MM.1S (cell line): Measurements from ENCODE around the gene DNLZ.

Experiments used
- EZH2 ChIP-seq: fragments of 300-600 bp; sonication (generic); optimal IDR thresholded peaks from 2 replicates; pipeline ENCODE3; 2017; ENCODE audit warnings: low read depth, mild to moderate bottlenecking, antibody characterized with exemption, low read length, mixed read lengths
- TF ChIP-seq, protein P1 (sequence below): fragments of 300-600 bp; sonication (generic); IDR thresholded peaks from 2 replicates; pipeline ENCODE4 v1.5.1; 2016; ENCODE audit warnings: antibody characterized with exemption, low read length, mixed read lengths

- TF ChIP-seq, protein P1, sequence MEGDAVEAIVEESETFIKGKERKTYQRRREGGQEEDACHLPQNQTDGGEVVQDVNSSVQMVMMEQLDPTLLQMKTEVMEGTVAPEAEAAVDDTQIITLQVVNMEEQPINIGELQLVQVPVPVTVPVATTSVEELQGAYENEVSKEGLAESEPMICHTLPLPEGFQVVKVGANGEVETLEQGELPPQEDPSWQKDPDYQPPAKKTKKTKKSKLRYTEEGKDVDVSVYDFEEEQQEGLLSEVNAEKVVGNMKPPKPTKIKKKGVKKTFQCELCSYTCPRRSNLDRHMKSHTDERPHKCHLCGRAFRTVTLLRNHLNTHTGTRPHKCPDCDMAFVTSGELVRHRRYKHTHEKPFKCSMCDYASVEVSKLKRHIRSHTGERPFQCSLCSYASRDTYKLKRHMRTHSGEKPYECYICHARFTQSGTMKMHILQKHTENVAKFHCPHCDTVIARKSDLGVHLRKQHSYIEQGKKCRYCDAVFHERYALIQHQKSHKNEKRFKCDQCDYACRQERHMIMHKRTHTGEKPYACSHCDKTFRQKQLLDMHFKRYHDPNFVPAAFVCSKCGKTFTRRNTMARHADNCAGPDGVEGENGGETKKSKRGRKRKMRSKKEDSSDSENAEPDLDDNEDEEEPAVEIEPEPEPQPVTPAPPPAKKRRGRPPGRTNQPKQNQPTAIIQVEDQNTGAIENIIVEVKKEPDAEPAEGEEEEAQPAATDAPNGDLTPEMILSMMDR: no peak
- TF ChIP-seq EZH2: no peak
These were observed 9.2 kb upstream of the DNLZ start for GRCh38 chr9:136372561-136373299.
